Prostate gland (tissue), 2 donors: ENCODE measurements around the gene CRP.

Experiments used
- POLR2A ChIP-seq: fragments of 450-650 bp; IDR thresholded peaks from one replicate; pipeline ENCODE4 v1.6.1; 2016; ENCODE audit warnings: antibody characterized with exemption, mild to moderate bottlenecking
- TF ChIP-seq, protein P1 (sequence below), 4 experiments: fragments of 200-600 bp in 2 of 4; fragments of 450-650 bp in 2 of 4; sonication (generic) in 2 of 4; IDR thresholded peaks; 1 replicate in 3 of 4; 2 replicates in 1 of 4; pipeline ENCODE4 v1.5.1; 2016 to 2019; ENCODE audit warnings: antibody characterized with exemption in 4 of 4, mild to moderate bottlenecking in 2 of 4, moderate library complexity in 2 of 4

DNA sequence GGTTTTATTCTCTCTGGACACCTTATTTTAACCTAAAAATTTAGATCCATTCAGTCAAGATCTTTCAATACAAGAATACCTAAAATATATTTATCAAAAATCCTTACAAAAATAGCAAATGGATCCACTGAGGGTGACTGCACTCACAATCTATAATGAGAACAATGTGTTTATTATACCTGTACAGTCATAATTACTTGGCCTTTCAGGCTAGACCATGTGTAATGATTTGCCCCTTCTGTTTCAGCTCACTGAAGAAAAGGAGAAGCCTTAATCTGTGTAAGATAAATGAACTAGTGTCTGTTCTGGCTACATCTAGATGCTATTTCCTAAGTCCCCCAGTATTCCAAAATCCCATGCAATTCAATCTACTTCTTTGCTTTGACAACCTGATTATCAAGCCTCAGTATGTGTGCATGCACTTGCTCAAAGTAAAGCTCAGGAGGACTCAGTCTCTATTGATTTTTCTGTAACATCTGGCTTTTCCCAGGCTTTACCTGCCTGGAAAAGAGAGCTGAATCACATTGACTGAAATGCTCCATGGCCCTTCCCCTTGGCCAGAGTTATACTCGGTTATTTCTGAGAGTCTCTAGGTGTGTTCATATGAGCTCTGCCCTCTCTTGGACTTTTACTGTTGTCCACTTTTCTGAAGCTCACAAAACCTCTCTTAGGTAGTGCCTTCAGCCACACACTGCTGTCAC lies 27.6 kb downstream of the CRP start:
- no peak for TF ChIP-seq POLR2A
- TF ChIP-seq, protein P1, sequence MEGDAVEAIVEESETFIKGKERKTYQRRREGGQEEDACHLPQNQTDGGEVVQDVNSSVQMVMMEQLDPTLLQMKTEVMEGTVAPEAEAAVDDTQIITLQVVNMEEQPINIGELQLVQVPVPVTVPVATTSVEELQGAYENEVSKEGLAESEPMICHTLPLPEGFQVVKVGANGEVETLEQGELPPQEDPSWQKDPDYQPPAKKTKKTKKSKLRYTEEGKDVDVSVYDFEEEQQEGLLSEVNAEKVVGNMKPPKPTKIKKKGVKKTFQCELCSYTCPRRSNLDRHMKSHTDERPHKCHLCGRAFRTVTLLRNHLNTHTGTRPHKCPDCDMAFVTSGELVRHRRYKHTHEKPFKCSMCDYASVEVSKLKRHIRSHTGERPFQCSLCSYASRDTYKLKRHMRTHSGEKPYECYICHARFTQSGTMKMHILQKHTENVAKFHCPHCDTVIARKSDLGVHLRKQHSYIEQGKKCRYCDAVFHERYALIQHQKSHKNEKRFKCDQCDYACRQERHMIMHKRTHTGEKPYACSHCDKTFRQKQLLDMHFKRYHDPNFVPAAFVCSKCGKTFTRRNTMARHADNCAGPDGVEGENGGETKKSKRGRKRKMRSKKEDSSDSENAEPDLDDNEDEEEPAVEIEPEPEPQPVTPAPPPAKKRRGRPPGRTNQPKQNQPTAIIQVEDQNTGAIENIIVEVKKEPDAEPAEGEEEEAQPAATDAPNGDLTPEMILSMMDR (IDR thresholded peaks at IDR 0.05) = no peak
